Tibial nerve (tissue), 4 donors: Measurements from ENCODE around the gene PLCG1. TPM values are rescaled to one million over a fixed set of nuclear protein-coding genes. Genes with fewer than 3 reads are reported as not detected.

Experiments
- DNase-seq, 2 donors: peaks; one replicate each; pipeline ENCODE4 v3.0.0-alpha.2; 2019; ENCODE audit warnings: low spot score in 2 of 2
- H3K27ac ChIP-seq, 4 donors: fragments of 200-600 bp; sonication (generic) in 3 of 4; one replicate each; pipeline ENCODE4 v1.5.1; 2017 to 2019; ENCODE audit warnings: mild to moderate bottlenecking in 1 of 4
- H3K27me3 ChIP-seq, 2 donors: fragments of 200-600 bp; sonication (generic) in 1 of 2; one replicate each; pipeline versions ENCODE4 v1.5.1 to v1.6.0; 2017 to 2019
- H3K36me3 ChIP-seq, 3 donors: fragments of 200-600 bp; sonication (generic); one replicate each; pipeline ENCODE4 v1.5.1; 2018 to 2019
- H3K4me1 ChIP-seq, 4 donors: fragments of 200-600 bp; sonication (generic) in 3 of 4; one replicate each; pipeline ENCODE4 v1.5.1; 2017 to 2019
- H3K4me3 ChIP-seq, 4 donors: fragments of 200-600 bp; sonication (generic) in 3 of 4; one replicate each; pipeline ENCODE4 v1.5.1; 2017 to 2019; ENCODE audit warnings: mild to moderate bottlenecking in 1 of 4, moderate library complexity in 1 of 4
- H3K9me3 ChIP-seq, 4 donors: fragments of 200-600 bp; sonication (generic) in 3 of 4; one replicate each; pipeline ENCODE4 v1.5.1; 2017 to 2019
- CTCF ChIP-seq, 5 experiments: fragments of 200-600 bp in 3 of 5; fragments of 450-650 bp in 2 of 5; sonication (generic) in 3 of 5; IDR thresholded peaks; one replicate each; pipeline ENCODE4 v1.5.1; 2016 to 2019; ENCODE audit warnings: antibody characterized with exemption in 5 of 5, mild to moderate bottlenecking in 3 of 5, moderate library complexity in 2 of 5
- EP300 ChIP-seq, 2 donors: sonication (generic); formaldehyde crosslinking; IDR thresholded peaks; one replicate each; pipeline ENCODE4 v1.6.1; 2017; ENCODE audit warnings: antibody characterized with exemption in 2 of 2, mild to moderate bottlenecking in 1 of 2
- POLR2A ChIP-seq, 2 donors: fragments of 450-650 bp; IDR thresholded peaks; one replicate each; pipeline ENCODE4 v1.6.1; 2017; ENCODE audit warnings: antibody characterized with exemption in 2 of 2, mild to moderate bottlenecking in 2 of 2, moderate library complexity in 2 of 2
- WGBS, 2 donors: methylation state at CpG; one replicate each; pipeline ENCODE4 v1.1.5; 2018; 5-methylcytosine and 5-hydroxymethylcytosine counted together
- total RNA-seq, 4 donors: library from RNA; depleted of rRNA; stranded (reverse); fragments of >200 nt; gene quantifications; one replicate each; pipeline ENCODE4 v1.1.0, GENCODE V29; 2016

The PLCG1 gene
- total RNA-seq, 4 donors from 2014 or later = 127 to 165 (median 144) TPM

- Histone ChIP-seq H3K4me3 (no peak overlapping the region), H3K36me3 (peaks cover 0 to 8% (median 0%) of the 10 kb centered on the region in 3 donors), H3K9me3 (no peaks in the 10 kb centered on the region), H3K4me1 (peaks cover 0 to 98% (median 77%) of the 10 kb centered on the region in 4 donors), H3K27ac (peak overlapping the region in 2 of 4 donors; percentile 94 to 100), H3K27me3 (no peaks in the 10 kb centered on the region)
- WGBS, 2 donors = 50 to 81% methylated on average over 2 of the region's 2 CpGs
- no peak for DNase-seq
- TF ChIP-seq EP300 (IDR thresholded peaks at IDR 0.05) (no peak), POLR2A (IDR thresholded peaks at IDR 0.05) (no peak), CTCF (IDR thresholded peaks at IDR 0.05) (no peak)
Measured at GRCh38 chr20:41143354-41143753, 6.0 kb downstream of the PLCG1 start.

GRCh38 chr20:41145317-41145716, 8.0 kb downstream of the PLCG1 start:
- TF ChIP-seq EP300 (IDR thresholded peaks at IDR 0.05) (no peak), POLR2A (IDR thresholded peaks at IDR 0.05) (no peak), CTCF (IDR thresholded peaks at IDR 0.05) (no peak)
- H3K9me3 ChIP-seq = no peaks in the 10 kb centered on the region
- no peaks in the 10 kb centered on the region for H3K27me3 ChIP-seq
- H3K36me3 ChIP-seq = peaks cover 0 to 8% (median 0%) of the 10 kb centered on the region in 3 donors
- no peak overlapping the region for H3K4me3 ChIP-seq
- peaks cover 0 to 92% (median 67%) of the 10 kb centered on the region in 4 donors for H3K4me1 ChIP-seq
- peak overlapping the region in 1 of 4 donors; percentile 78 for H3K27ac ChIP-seq
- WGBS, 2 donors = 94 to 97% methylated on average over 2 of the region's 2 CpGs
- no peak for DNase-seq

GRCh38 chr20:41145821-41146620, 8.7 kb downstream of the PLCG1 start:
- WGBS, 2 donors = 68 to 75% methylated on average over 12 of the region's 12 CpGs
- Histone ChIP-seq H3K9me3 (no peaks in the 10 kb centered on the region), H3K27me3 (no peaks in the 10 kb centered on the region), H3K4me3 (no peak overlapping the region), H3K36me3 (peaks cover 0 to 8% (median 0%) of the 10 kb centered on the region in 3 donors), H3K4me1 (peaks cover 0 to 92% (median 60%) of the 10 kb centered on the region in 4 donors), H3K27ac (peak overlapping the region in 2 of 4 donors; percentile 43 to 78)
- TF ChIP-seq CTCF (IDR thresholded peaks at IDR 0.05) (no peak), EP300 (IDR thresholded peaks at IDR 0.05) (no peak), POLR2A (IDR thresholded peaks at IDR 0.05) (no peak)
- no peak for DNase-seq

GRCh38 chr20:41147767-41148191, 10.4 kb downstream of the PLCG1 start:
- H3K36me3 ChIP-seq = peaks cover 0 to 8% (median 0%) of the 10 kb centered on the region in 3 donors
- no peak for TF ChIP-seq CTCF (IDR thresholded peaks at IDR 0.05)
- TF ChIP-seq POLR2A (IDR thresholded peaks at IDR 0.05) = no peak
- no peak for TF ChIP-seq EP300 (IDR thresholded peaks at IDR 0.05)
- no peaks in the 10 kb centered on the region for H3K9me3 ChIP-seq
- DNase-seq = no peak
- H3K27ac ChIP-seq = peak overlapping the region in 2 of 4 donors; percentile 15 to 48
- H3K4me3 ChIP-seq = no peak overlapping the region
- WGBS, 2 donors = 70 to 71% methylated on average over 8 of the region's 8 CpGs
- no peaks in the 10 kb centered on the region for H3K27me3 ChIP-seq
- peaks cover 0 to 92% (median 55%) of the 10 kb centered on the region in 4 donors for H3K4me1 ChIP-seq

GRCh38 chr20:41148942-41149341, 11.6 kb downstream of the PLCG1 start:
- H3K36me3 ChIP-seq = peaks cover 0 to 6% (median 0%) of the 10 kb centered on the region in 3 donors
- DNase-seq = no peak
- no peak overlapping the region for H3K4me3 ChIP-seq
- peaks cover 0 to 92% (median 53%) of the 10 kb centered on the region in 4 donors for H3K4me1 ChIP-seq
- no peak for TF ChIP-seq EP300 (IDR thresholded peaks at IDR 0.05)
- no peak for TF ChIP-seq CTCF (IDR thresholded peaks at IDR 0.05)
- no peak for TF ChIP-seq POLR2A (IDR thresholded peaks at IDR 0.05)
- H3K27me3 ChIP-seq = no peaks in the 10 kb centered on the region
- H3K27ac ChIP-seq = peak overlapping the region in 1 of 4 donors; percentile 35
- no peaks in the 10 kb centered on the region for H3K9me3 ChIP-seq
- WGBS, 2 donors = 81 to 82% methylated on average over 5 of the region's 5 CpGs
